ENCODE measurements around the gene COX19. TPM values are rescaled to one million over a fixed set of nuclear protein-coding genes. Genes with fewer than 3 reads are reported as not detected.
"Not testable (repeated sequence)": the region's sequence is repeated elsewhere in the genome, so short reads cannot be mapped to it uniquely, and the experiment has no call there.

COX19 gene
- total RNA-seq, 1 donor from 2014 or later = 22.4 TPM

- H3K27me3 Mint-ChIP-seq; DNase-seq; H3K9me3 Mint-ChIP-seq; H3K27ac Mint-ChIP-seq; H3K4me3 Mint-ChIP-seq; H3K36me3 Mint-ChIP-seq (ENCODE audit: low read depth); intact Hi-C loops (cut with micrococcal nuclease); H3K4me1 Mint-ChIP-seq: not testable (repeated sequence)
These were observed 27.1 kb upstream of the COX19 start for GRCh38 chr7:1002445-1002844.

DNA sequence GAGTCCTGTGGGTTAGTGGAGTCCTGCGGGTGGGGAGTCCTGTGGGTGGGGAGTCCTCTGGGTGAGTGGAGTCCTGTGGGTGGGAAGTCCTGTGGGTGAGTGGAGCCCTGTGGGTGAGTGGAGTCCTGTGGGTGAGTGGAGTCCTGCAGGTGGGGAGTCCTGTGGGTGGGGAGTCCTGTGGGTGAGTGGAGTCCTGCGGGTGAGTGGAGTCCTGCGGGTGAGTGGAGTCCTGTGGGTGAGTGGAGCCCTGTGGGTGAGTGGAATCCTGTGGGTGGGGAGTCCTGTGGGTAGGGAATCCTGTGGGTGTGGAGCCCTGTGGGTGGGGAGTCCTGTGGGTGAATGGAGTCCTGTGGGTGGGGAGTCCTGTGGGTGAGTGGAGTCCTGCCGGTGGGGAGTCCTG, 26.7 kb upstream of the COX19 start:
- H3K9me3 Mint-ChIP-seq; H3K27me3 Mint-ChIP-seq; H3K4me1 Mint-ChIP-seq; DNase-seq; intact Hi-C loops (cut with micrococcal nuclease); H3K36me3 Mint-ChIP-seq (ENCODE audit: low read depth); H3K4me3 Mint-ChIP-seq: not testable (repeated sequence)
- peak overlapping the region; percentile 29 for H3K27ac Mint-ChIP-seq

GRCh38 chr7:1001069-1001770, 25.9 kb upstream of the COX19 start:
- not testable (repeated sequence) for H3K4me3 Mint-ChIP-seq

GRCh38 chr7:999941-1000935, 24.9 kb upstream of the COX19 start:
- Mint-ChIP-seq H3K36me3 (ENCODE audit: low read depth) (peaks cover 2% of the 10 kb centered on the region), H3K27me3 (no peaks in the 10 kb centered on the region), H3K27ac (peak overlapping the region; percentile 28), H3K9me3 (no peaks in the 10 kb centered on the region), H3K4me1 (no peaks in the 10 kb centered on the region), H3K4me3 (no peak overlapping the region)
- DNase-seq = no peak
- intact Hi-C loops (cut with micrococcal nuclease) = no loop called here

More at GRCh38 chr7:1001069-1001770, 25.9 kb upstream of the COX19 start:
- intact Hi-C loops (cut with micrococcal nuclease); H3K27me3 Mint-ChIP-seq; H3K27ac Mint-ChIP-seq; H3K9me3 Mint-ChIP-seq; DNase-seq; H3K36me3 Mint-ChIP-seq (ENCODE audit: low read depth); H3K4me1 Mint-ChIP-seq: not testable (repeated sequence)

- Mint-ChIP-seq H3K27ac (no peak overlapping the region), H3K27me3 (no peaks in the 10 kb centered on the region), H3K9me3 (no peaks in the 10 kb centered on the region), H3K4me3 (no peak overlapping the region), H3K4me1 (no peaks in the 10 kb centered on the region), H3K36me3 (ENCODE audit: low read depth) (peaks cover 2% of the 10 kb centered on the region)
- intact Hi-C loops (cut with micrococcal nuclease) = no loop called here
- no peak for DNase-seq
These were observed 24.0 kb upstream of the COX19 start for GRCh38 chr7:999149-999879.

DNA sequence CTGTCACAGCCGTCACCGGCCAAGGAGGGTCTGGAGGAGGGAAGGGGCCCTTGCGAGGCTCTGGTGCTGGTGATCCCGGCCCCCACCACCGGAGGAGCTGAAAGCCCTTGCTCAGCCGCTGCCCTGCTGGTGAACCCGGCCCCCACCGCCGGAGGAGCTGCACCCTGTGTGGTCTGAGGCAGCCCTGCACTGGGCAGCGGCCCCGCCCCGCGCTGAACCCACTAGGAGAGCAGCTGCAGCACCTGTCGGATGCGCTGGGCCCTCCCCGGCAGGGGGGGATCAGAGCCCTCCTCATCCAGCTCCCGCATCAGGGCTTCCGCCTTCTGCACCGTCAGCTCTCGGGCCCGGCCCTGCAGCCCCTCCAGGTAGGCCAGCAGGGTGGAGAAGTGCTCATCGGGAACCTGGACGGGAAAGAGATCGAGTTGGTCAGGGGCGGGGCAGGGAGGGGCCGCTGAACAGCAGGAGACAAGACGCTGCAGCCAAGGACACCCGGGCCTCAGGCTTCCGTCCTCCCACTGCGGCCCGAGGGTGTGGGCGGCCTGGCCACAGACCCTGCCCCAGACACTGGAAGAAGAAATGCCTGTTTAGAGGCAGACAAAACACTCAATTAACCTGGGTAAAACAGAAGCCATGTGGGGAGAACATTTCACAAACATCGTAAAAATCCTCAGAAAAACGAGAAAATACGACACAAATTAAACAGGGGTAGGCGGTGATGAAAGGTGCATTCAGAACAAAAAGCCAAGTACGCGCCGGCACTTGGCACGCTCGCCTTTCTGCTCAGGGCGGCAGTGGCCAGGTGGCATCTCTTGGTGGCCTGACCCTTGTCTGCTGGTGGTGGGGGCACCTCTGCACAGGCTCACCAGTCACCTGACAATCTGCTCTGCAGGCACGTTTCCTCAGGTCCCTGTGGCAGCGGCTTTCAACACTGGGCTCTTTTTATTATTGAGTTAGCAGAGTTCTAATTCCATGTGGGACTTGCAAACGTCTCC, 22.4 kb upstream of the COX19 start:
- no peak overlapping the region for H3K27ac Mint-ChIP-seq
- no peaks in the 10 kb centered on the region for H3K27me3 Mint-ChIP-seq
- no peak overlapping the region for H3K4me3 Mint-ChIP-seq
- peaks cover 4% of the 10 kb centered on the region for H3K4me1 Mint-ChIP-seq
- DNase-seq = no peak
- intact Hi-C loops (cut with micrococcal nuclease) = no loop called here
- H3K9me3 Mint-ChIP-seq = no peaks in the 10 kb centered on the region
- H3K36me3 Mint-ChIP-seq (ENCODE audit: low read depth) = peaks cover 2% of the 10 kb centered on the region

DNA sequence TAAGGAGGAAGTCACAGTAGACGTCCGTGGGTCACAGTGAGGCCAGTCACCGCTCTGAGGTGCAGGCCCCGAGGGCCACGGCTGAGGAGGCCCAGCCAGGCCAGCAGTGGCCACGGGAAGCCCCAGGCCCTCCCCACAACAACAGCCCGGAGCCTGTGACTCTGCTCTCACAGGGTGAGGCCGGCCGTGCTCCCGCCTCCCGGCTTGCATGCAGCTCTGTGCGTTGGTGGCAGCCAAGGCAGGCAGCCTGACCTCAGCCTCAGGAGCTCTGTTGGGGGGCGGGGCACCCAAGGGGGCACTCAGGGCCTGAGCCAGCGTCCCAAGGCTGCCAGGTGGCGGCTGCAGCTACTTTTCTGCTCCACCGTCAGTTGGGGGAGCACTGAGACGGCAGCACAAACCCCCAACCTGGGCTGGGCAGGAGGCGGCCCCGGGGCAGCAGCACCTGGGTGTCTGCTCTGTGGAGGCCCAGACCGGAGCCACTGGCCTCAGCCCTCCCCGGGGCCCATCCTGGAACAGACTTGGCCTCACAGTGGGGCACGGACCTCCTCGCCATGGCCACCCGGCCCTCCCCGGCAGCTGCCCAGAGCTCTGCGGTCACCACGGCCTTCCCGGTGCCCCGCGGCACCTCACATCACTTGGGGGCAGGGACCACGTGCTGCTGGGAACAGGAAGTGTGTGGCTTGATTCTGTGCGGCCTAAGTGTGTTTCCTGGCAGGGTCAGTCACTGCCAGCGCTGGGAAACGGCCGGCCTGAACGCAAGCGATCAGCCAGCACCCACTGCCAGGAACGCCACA, 20.9 kb upstream of the COX19 start:
- intact Hi-C loops (cut with micrococcal nuclease) = no loop called here
- Mint-ChIP-seq H3K4me3 (no peak overlapping the region), H3K36me3 (ENCODE audit: low read depth) (no peaks in the 10 kb centered on the region), H3K27me3 (no peaks in the 10 kb centered on the region), H3K27ac (no peak overlapping the region), H3K4me1 (peaks cover 4% of the 10 kb centered on the region), H3K9me3 (no peaks in the 10 kb centered on the region)
- DNase-seq = no peak

- Mint-ChIP-seq H3K4me3 (no peak overlapping the region), H3K27me3 (no peaks in the 10 kb centered on the region), H3K27ac (no peak overlapping the region), H3K4me1 (peaks cover 4% of the 10 kb centered on the region), H3K9me3 (no peaks in the 10 kb centered on the region), H3K36me3 (ENCODE audit: low read depth) (no peaks in the 10 kb centered on the region)
- DNase-seq = no peak
- intact Hi-C loops (cut with micrococcal nuclease) = no loop called here
These were observed 20.2 kb upstream of the COX19 start for GRCh38 chr7:995571-995970.

- no peak overlapping the region for H3K4me3 Mint-ChIP-seq
- no peaks in the 10 kb centered on the region for H3K9me3 Mint-ChIP-seq
- no peak overlapping the region for H3K27ac Mint-ChIP-seq
- H3K4me1 Mint-ChIP-seq = peaks cover 4% of the 10 kb centered on the region
- no peaks in the 10 kb centered on the region for H3K27me3 Mint-ChIP-seq
- no peak for DNase-seq
- intact Hi-C loops (cut with micrococcal nuclease) = no loop called here
- no peaks in the 10 kb centered on the region for H3K36me3 Mint-ChIP-seq (ENCODE audit: low read depth)
These were observed 19.4 kb upstream of the COX19 start for GRCh38 chr7:994592-995308.

DNA sequence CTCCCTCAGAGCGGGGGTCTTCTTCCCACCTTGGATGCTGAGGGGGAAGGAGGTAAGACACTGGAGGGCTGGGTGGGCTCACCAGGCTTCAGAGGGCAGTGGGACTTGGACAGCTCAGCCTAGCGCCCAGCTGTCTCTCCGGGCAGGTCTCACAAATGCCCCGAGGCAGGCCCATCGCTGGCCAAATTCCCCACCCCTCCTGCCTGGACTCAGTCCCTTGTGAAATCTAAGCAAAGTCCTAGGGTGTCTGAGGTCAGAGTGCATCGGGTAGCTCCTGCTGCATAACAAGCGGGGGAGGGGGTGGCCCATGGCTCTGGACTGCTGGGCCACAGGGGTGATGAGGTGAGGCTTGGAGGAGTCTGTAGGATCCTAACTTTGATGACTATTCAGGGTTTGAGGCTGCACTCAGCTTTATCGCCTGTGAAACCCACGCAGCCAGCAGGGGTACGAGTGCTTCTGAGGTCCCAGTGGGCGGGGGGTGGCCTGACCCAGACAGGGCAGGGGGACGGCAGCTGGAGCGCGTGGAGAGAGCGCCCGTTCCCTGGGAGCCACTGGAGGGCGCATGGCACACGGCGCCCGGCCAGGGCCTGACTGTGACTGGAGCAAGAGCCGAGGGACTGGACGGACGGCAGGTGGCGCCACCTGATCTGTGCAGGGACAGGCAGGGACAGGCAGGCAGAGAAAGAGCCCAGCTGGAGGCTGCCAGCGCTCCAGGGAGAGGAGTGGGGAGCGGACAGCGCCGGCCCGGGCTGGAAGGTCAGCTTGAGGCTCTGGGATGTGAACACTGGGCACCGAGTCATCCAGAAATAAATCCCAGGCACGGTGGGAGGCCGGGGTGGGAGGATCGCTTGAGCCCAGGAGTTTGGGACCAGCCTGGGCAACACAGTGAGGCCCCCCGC, 17.6 kb upstream of the COX19 start:
- Mint-ChIP-seq H3K4me3 (no peak overlapping the region), H3K27ac (peak overlapping the region; percentile 15), H3K9me3 (no peaks in the 10 kb centered on the region), H3K36me3 (ENCODE audit: low read depth) (no peaks in the 10 kb centered on the region), H3K4me1 (peaks cover 4% of the 10 kb centered on the region), H3K27me3 (no peaks in the 10 kb centered on the region)
- intact Hi-C loops (cut with micrococcal nuclease) = loop anchor here (1.0 kb wide), 2 partner anchors 72 to 183 kb away; no protein-coding TSS in a partner anchor
- DNase-seq = peak; percentile 97
